Karpas-422 (cell line): ENCODE measurements around the gene CRY1. TPM values are rescaled to one million over a fixed set of nuclear protein-coding genes. Genes with fewer than 3 reads are reported as not detected.

ENCODE experiments used
- DNase-seq: peaks from one replicate; pipeline ENCODE4 v3.0.0-alpha.2; 2015
- H2AFZ ChIP-seq: fragments of 200-600 bp; sonication (generic); 2 replicates; pipeline ENCODE4 v1.6.1; 2014; ENCODE audit warnings: antibody characterized with exemption, low read length, mixed read lengths
- H3K27ac ChIP-seq: fragments of 200-600 bp; sonication (generic); 2 replicates; pipeline ENCODE4 v1.5.1; 2014; ENCODE audit warnings: mild to moderate bottlenecking, low read length, moderate library complexity
- H3K27me3 ChIP-seq: fragments of 200-600 bp; sonication (generic); 2 replicates; pipeline ENCODE4 v1.6.1; 2014; ENCODE audit warnings: low read length, mixed read lengths
- H3K36me3 ChIP-seq: fragments of 200-600 bp; sonication (generic); 2 replicates; pipeline ENCODE4 v1.6.1; 2014; ENCODE audit warnings: low read length, mixed read lengths; ENCODE audit not compliant: insufficient read depth
- H3K4me1 ChIP-seq: fragments of 200-600 bp; sonication (generic); 2 replicates; pipeline ENCODE4 v1.6.1; 2014; ENCODE audit warnings: mild to moderate bottlenecking, low read length, mixed read lengths
- H3K4me2 ChIP-seq: fragments of 200-600 bp; sonication (generic); 2 replicates; pipeline ENCODE4 v1.6.1; 2014; ENCODE audit warnings: low read length, low read depth, mild to moderate bottlenecking; ENCODE audit not compliant: poor library complexity, severe bottlenecking
- H3K4me3 ChIP-seq: fragments of 200-600 bp; sonication (generic); 2 replicates; pipeline ENCODE4 v1.5.1; 2014; ENCODE audit warnings: mild to moderate bottlenecking, antibody characterized with exemption, low read length, mixed read lengths
- H3K79me2 ChIP-seq: fragments of 200-600 bp; sonication (generic); 2 replicates; pipeline ENCODE4 v1.6.1; 2014; ENCODE audit warnings: mild to moderate bottlenecking, low read length, mixed read lengths
- H3K9ac ChIP-seq: fragments of 200-600 bp; sonication (generic); 2 replicates; pipeline ENCODE4 v1.6.0; 2014; ENCODE audit warnings: low read length
- H3K9me2 ChIP-seq: fragments of 200-600 bp; sonication (generic), shearing (Covaris generic); replicated peaks from 2 replicates; pipeline ENCODE4 v1.6.0; 2014; ENCODE audit warnings: mild to moderate bottlenecking, low read length, moderate library complexity; ENCODE audit not compliant: insufficient read depth
- H3K9me3 ChIP-seq: fragments of 300-700, 200-600 bp; sonication (generic); 2 replicates; pipeline ENCODE4 v1.6.1; 2014; ENCODE audit warnings: low read length, mixed read lengths
- H4K20me1 ChIP-seq: fragments of 200-600 bp; sonication (generic); 2 replicates; pipeline ENCODE4 v1.6.1; 2014; ENCODE audit warnings: mild to moderate bottlenecking, antibody characterized with exemption, low read length, low read depth; ENCODE audit not compliant: insufficient read depth
- total RNA-seq: library from RNA; depleted of rRNA; stranded (reverse); fragments of >200 nt; shearing (Covaris generic); gene quantifications from 2 replicates; pipeline ENCODE4 v1.2.3, GENCODE V29; 2014; ENCODE audit warnings: low replicate concordance

Gene CRY1
- total RNA-seq, 1 experiment from 2014 or later = not detected

- no peak for DNase-seq
- no peaks in the 10 kb centered on the region for H3K4me1 ChIP-seq
- no peaks in the 10 kb centered on the region for H3K9me2 ChIP-seq
- H3K27ac ChIP-seq = no peak overlapping the region
- no peaks in the 10 kb centered on the region for H4K20me1 ChIP-seq
- H3K9ac ChIP-seq = no peak overlapping the region
- no peak overlapping the region for H3K4me3 ChIP-seq
- no peak overlapping the region for H2AFZ ChIP-seq
- peaks cover 28% of the 10 kb centered on the region for H3K36me3 ChIP-seq
- no peaks in the 10 kb centered on the region for H3K79me2 ChIP-seq
- no peaks in the 10 kb centered on the region for H3K9me3 ChIP-seq
- no peak overlapping the region for H3K4me2 ChIP-seq
- H3K27me3 ChIP-seq = no peaks in the 10 kb centered on the region
Measured at GRCh38 chr12:106973545-106973944, 119.8 kb downstream of the CRY1 start.

GRCh38 chr12:106971065-106971464 is 122.3 kb downstream of the CRY1 start:
- no peaks in the 10 kb centered on the region for H3K4me1 ChIP-seq
- H3K9me2 ChIP-seq = no peaks in the 10 kb centered on the region
- no peaks in the 10 kb centered on the region for H4K20me1 ChIP-seq
- no peak overlapping the region for H3K4me3 ChIP-seq
- peaks cover 25% of the 10 kb centered on the region for H3K36me3 ChIP-seq
- H3K9ac ChIP-seq = no peak overlapping the region
- H3K27ac ChIP-seq = no peak overlapping the region
- peaks cover 2% of the 10 kb centered on the region for H3K79me2 ChIP-seq
- no peak for DNase-seq
- H3K27me3 ChIP-seq = no peaks in the 10 kb centered on the region
- no peak overlapping the region for H2AFZ ChIP-seq
- no peaks in the 10 kb centered on the region for H3K9me3 ChIP-seq
- no peak overlapping the region for H3K4me2 ChIP-seq

- no peak overlapping the region for H3K9ac ChIP-seq
- H2AFZ ChIP-seq = no peak overlapping the region
- no peaks in the 10 kb centered on the region for H3K4me1 ChIP-seq
- H3K9me2 ChIP-seq = no peaks in the 10 kb centered on the region
- H3K4me3 ChIP-seq = no peak overlapping the region
- no peaks in the 10 kb centered on the region for H3K27me3 ChIP-seq
- no peaks in the 10 kb centered on the region for H4K20me1 ChIP-seq
- 0 out of 2 replicates have a peak, but pooled peaks cover 3% of the 10 kb centered on the region for H3K36me3 ChIP-seq
- no peaks in the 10 kb centered on the region for H3K9me3 ChIP-seq
- H3K27ac ChIP-seq = no peak overlapping the region
- H3K79me2 ChIP-seq = peaks cover 56% of the 10 kb centered on the region
- no peak overlapping the region for H3K4me2 ChIP-seq
- DNase-seq = no peak
Measured at GRCh38 chr12:106964526-106964925, 128.8 kb downstream of the CRY1 start.

DNA sequence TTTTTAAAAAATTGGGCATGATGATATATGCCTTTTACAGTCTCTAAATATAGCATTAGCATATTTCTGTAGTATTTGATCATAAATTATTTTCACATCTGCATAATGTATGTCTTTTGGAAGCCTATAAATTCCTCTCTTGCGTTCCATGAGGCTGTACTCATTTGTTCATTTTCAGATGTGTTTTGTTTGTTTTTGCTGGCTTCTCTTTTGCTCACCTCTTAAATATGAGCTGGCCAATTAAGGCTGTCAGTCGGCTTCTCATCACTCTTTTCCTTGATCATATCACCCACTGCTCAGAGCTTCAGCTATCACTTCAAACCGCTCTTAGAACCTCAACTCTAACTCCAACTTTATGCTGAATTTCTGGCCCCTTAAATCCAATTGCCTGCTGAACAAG is 131.1 kb downstream of the CRY1 start:
- Histone ChIP-seq H3K4me3 (no peak overlapping the region), H3K27ac (no peak overlapping the region), H3K9me3 (no peaks in the 10 kb centered on the region), H3K4me2 (no peak overlapping the region), H3K9me2 (no peaks in the 10 kb centered on the region), H3K4me1 (peaks cover 15% of the 10 kb centered on the region), H3K36me3 (no peaks in the 10 kb centered on the region), H3K27me3 (no peaks in the 10 kb centered on the region), H4K20me1 (no peaks in the 10 kb centered on the region; the same call in 1 of the 2 replicates), H3K79me2 (peaks cover 78% of the 10 kb centered on the region), H3K9ac (no peak overlapping the region), H2AFZ (no peak overlapping the region)
- no peak for DNase-seq

GRCh38 chr12:106960443-106960842 is 132.9 kb downstream of the CRY1 start:
- peaks cover 84% of the 10 kb centered on the region for H3K79me2 ChIP-seq
- H4K20me1 ChIP-seq = no peaks in the 10 kb centered on the region; the same call in 1 of the 2 replicates
- H3K9me2 ChIP-seq = no peaks in the 10 kb centered on the region
- no peak overlapping the region for H3K4me3 ChIP-seq
- DNase-seq = peak; percentile 24
- no peak overlapping the region for H3K9ac ChIP-seq
- H3K27ac ChIP-seq = no peak overlapping the region
- no peaks in the 10 kb centered on the region for H3K9me3 ChIP-seq
- no peak overlapping the region for H3K4me2 ChIP-seq
- H3K27me3 ChIP-seq = no peaks in the 10 kb centered on the region
- peaks cover 16% of the 10 kb centered on the region for H3K4me1 ChIP-seq
- no peak overlapping the region for H2AFZ ChIP-seq
- H3K36me3 ChIP-seq = no peaks in the 10 kb centered on the region

GRCh38 chr12:106957583-106957982 is 135.8 kb downstream of the CRY1 start:
- Histone ChIP-seq H3K27ac (peak overlapping the region; percentile 24; the same call in 1 of the 2 replicates), H3K9ac (peak overlapping the region; percentile 95)

GRCh38 chr12:106956048-106956578 is 137.2 kb downstream of the CRY1 start:
- H3K27me3 ChIP-seq = no peaks in the 10 kb centered on the region
- peak overlapping the region; percentile 9; the same call in 1 of the 2 replicates for H3K27ac ChIP-seq
- peak overlapping the region; percentile 76; the same call in 1 of the 2 replicates for H2AFZ ChIP-seq
- peak overlapping the region; percentile 95 for H3K9ac ChIP-seq
- DNase-seq = peak; percentile 86
- no peaks in the 10 kb centered on the region for H3K9me2 ChIP-seq
- peak overlapping the region; percentile 79 for H3K4me2 ChIP-seq
- H3K4me1 ChIP-seq = peaks cover 28% of the 10 kb centered on the region
- H4K20me1 ChIP-seq = no peaks in the 10 kb centered on the region; the same call in 1 of the 2 replicates
- no peaks in the 10 kb centered on the region for H3K9me3 ChIP-seq
- peak overlapping the region; percentile 98 for H3K4me3 ChIP-seq
- H3K79me2 ChIP-seq = peaks cover 45% of the 10 kb centered on the region
- no peaks in the 10 kb centered on the region for H3K36me3 ChIP-seq

More at GRCh38 chr12:106957583-106957982, 135.8 kb downstream of the CRY1 start:
- DNase-seq = peak; percentile 43
- no peaks in the 10 kb centered on the region for H3K9me2 ChIP-seq
- H3K4me2 ChIP-seq = peak overlapping the region; percentile 79
- H3K9me3 ChIP-seq = no peaks in the 10 kb centered on the region
- peaks cover 57% of the 10 kb centered on the region for H3K79me2 ChIP-seq
- peak overlapping the region; percentile 76; the same call in 1 of the 2 replicates for H2AFZ ChIP-seq
- H3K4me3 ChIP-seq = peak overlapping the region; percentile 98
- H3K4me1 ChIP-seq = peaks cover 28% of the 10 kb centered on the region
- no peaks in the 10 kb centered on the region; the same call in 1 of the 2 replicates for H4K20me1 ChIP-seq
- no peaks in the 10 kb centered on the region for H3K36me3 ChIP-seq
- H3K27me3 ChIP-seq = no peaks in the 10 kb centered on the region

- H3K27me3 ChIP-seq = no peaks in the 10 kb centered on the region
- peak within 1 kb of the TSS; percentile 79 for H3K4me2 ChIP-seq
- no peaks in the 10 kb centered on the region for H3K36me3 ChIP-seq
- peak within 1 kb of the TSS; percentile 9; the same call in 1 of the 2 replicates for H3K27ac ChIP-seq
- peaks cover 39% of the 10 kb centered on the region for H3K79me2 ChIP-seq
- H3K9me3 ChIP-seq = no peaks in the 10 kb centered on the region
- no peaks in the 10 kb centered on the region for H3K9me2 ChIP-seq
- peaks cover 28% of the 10 kb centered on the region for H3K4me1 ChIP-seq
- H3K4me3 ChIP-seq = peak within 1 kb of the TSS; percentile 98
- H4K20me1 ChIP-seq = no peaks in the 10 kb centered on the region; the same call in 1 of the 2 replicates
- peak; percentile 97 for DNase-seq
- H3K9ac ChIP-seq = peak within 1 kb of the TSS; percentile 95
- peak within 1 kb of the TSS; percentile 87 for H2AFZ ChIP-seq
Measured at GRCh38 chr12:106955377-106956047, 137.8 kb downstream of the CRY1 start, which contains the start of gene TMEM263. Gene TMEM263 (plus strand): TSS chr12:106955907. CDS start chr12:106967117, 11,210 bp downstream.
